ENCODE data around the gene NKD2.

Gene NKD2

GRCh38 chr5:1001406-1002270, 7.0 kb upstream of the NKD2 start:
- no peak for DNase-seq

- DNase-seq, result no peak
Measured at GRCh38 chr5:1002271-1002546, 6.4 kb upstream of the NKD2 start.

DNA sequence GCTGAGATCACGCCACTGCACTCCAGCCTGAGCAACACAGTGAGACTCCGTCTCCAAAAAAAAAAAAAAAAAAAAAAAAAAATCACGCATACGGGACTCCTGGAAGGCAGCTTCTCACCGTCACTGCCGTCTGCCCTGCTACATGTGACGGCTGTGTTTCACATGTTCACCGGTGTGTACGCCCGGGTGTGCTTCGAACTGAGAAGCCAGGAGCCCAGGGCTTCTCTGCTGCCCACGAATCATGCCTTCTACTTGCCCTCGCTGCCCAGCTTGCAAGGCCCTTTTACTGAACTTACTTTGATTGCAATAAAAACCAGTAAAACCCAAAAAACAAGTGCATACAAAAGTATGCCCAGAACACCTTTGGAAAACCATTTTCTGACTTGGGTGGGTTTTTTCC, 5.8 kb upstream of the NKD2 start:
- DNase-seq, result no peak

DNA sequence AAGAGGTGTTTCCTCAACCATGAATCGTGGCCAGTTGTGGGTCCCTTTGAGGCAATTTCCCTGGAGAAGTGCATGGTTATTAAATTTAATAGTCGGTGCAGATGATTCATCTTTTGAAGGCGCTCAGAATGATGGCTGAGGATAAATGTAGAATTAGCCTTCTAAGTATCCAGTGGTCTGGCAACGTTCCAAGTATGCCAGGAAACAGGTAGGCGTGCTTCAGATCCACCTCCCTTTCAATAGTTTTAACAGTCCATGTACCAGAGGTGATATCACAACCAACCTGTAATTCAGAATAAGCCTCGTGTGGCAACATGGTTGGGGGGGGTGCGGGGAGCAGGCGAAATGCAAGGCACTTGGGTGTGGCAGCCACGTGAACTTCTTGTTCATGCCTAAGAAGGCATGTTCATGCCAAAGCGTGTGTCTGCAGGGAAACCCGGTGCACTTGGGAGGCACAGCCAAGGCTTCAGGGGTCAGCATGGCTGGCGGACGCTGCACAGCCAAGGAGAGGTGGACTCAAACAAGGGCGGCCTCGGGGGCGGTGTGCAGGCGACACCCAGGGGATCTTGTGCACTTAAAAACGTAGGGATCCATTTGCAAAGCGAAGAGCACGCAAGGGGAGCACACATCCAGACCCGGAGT, 5.2 kb upstream of the NKD2 start:
- DNase-seq, result peak; percentile 36

- DNase-seq, result peak; percentile 61
Measured at GRCh38 chr5:1004461-1005248, 3.9 kb upstream of the NKD2 start.

GRCh38 chr5:1005249-1005851, 3.3 kb upstream of the NKD2 start:
- DNase-seq, result no peak

GRCh38 chr5:1005904-1006655, 2.5 kb upstream of the NKD2 start:
- no peak for DNase-seq

DNA sequence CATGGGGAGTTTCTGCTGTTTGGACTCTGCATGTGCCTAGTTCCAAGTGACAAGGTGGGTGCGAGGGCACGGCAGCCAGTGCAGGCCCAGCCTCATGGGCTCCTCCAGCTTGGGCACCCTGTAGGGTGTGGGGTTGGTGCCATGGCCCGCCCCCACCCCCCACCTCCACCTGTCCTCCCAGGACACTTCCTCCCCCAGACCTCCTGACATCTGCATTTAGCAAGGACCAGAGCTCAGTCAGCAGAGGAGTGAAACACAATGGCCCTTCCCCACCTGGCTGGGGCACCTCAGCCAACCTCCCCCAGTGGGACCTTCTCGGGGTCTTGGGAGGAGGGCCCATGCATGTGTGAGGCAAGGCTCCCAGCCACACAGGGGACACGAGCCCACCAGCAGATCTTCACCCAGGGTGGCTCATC, 1.9 kb upstream of the NKD2 start:
- DNase-seq, result no peak

GRCh38 chr5:1007221-1007680, 1.4 kb upstream of the NKD2 start:
- DNase-seq, result no peak

DNA sequence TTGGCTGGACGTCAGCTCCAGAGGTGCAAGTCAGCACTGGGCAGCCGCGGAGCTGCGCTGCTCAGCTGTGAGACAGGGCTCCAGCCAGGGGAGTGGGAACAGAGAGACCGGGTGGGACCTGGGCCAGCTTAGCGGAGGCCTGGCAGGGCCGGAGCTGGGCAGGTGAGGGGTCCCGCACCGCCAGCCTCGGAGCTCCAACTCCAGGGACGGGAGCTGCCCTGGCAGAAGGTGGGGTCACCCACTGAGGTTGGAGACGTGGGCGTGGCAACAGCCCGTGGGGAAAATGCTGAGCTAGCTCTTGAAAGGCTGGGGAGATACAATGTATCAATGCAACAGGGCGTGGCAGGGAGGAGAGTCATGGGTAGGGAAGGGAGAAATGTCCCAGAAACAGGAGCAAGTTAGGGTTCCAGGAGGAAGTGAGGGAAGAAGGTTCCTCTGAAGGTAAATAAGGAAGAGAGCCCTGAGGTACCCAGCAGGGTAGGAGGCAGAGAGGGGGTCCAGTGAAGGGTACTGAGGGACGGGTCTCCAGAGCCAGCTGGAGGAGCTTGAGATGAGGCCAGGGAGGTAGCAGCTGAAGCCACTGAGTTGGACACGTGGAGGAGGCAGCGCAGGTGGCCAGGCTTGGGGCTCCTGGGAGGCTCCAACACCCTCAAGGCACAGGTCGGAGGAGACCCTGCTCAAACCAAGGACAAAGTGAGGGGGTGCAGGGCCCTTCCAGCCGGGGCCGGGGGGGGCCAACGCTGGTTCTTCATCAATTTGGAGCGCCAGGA, 736 bp upstream of the NKD2 start:
- no peak for DNase-seq

DNA sequence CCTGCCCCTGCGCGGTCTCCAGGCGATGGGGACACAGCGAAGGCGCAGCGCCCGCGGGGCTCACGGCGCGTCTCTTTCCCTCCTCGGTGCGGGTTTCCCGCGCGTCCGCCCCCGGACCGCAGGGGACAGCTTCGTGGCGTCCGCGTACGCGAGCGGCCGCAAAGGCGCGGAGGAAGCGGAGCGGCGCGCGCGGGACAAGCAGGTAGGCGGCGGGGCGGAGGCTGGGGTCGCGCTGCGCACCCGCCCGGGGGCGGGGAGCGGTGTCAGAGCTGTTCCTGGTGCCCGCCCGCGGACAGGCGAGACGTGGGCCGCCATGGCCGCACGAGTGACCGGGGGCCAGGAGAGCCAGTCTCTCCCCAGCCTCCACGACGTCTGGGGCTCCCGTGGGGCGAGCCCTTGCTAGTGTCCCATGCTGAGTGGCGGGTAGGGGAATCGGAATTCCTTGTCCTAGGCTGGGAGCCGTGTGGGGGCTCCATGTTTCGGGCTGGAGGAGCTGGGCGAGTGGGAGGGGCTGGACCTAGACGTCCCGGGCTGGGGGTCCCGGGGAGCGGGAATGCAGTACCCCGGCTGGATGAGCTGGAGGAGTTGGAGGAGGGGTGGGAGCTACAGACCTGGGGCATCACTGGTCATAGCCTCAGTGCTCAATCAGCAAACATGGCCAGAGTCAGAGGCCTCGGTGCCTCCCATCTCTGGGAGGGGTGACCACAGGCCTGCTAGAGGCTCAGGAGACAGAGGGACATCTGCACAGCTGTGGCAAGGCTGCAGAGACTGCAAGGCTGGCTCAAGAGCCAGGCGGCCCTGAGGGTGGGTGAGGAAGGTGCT, 968 bp downstream of the NKD2 start:
- DNase-seq, result no peak

DNA sequence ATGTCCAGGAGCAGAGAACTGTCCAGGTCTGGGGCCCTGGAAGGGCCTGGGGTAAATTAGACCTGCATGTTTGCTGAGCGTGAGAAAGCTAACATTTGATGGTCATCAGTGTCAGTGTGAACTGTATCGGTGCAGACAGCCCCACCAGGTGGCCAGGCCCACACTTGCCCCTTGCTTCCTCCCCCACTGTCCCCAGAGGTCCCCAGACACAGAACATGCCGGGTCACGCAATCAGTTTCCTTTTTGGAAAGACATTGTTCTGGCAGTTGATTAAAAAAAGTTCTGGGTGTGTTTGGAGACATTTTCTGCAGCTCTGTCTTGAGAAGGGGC, 1.5 kb downstream of the NKD2 start:
- no peak for DNase-seq

GRCh38 chr5:1010641-1011046, 2.0 kb downstream of the NKD2 start:
- no peak for DNase-seq

DNA sequence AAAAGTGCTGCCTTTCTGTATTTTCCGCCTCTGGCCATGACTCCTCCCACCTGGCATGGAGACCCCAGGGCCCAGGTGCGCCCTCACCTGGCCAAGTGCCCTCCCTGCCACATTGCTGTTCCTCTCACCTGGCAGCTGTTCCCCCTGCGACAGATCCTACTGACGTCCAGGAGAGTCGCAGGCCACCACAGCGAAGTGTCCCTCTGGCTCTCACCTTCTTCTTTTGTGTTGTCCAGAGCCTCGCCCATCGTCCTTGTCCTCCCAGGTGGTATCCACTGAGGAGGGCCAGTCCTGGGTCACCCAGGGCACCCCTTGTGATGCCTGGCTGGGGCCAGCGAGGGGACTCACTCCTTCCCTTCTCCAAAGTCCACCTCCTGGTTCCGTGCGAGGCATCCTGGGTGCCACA, 2.6 kb downstream of the NKD2 start:
- DNase-seq, result peak; percentile 53

DNA sequence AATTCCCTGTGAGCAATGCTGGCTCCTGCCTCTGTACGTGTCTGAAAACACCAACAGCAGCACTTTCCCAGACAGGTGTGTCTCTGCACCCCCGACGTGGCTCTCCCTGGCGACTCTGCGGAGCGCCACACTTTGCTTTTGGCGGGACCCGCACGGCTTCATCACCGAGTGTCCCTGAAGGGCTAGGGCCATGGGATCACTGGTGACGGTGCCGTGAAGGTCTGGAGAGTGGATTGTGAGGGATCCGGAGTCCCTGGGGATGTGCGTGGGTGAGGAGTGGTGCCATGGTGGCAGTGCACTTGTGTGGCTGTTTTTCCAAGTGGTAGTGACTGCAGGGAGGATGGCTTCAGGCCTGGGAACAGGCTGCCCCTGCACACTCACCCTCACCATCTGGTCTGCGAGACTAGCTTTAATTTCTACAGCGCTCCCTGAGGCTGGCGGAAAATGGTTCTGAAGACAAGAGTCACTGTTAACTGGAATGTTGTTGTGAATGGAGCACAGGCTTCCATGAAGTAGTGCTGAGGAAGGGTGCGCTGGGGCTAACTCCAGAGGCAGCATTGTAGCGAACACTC, 3.2 kb downstream of the NKD2 start:
- DNase-seq, result no peak

DNA sequence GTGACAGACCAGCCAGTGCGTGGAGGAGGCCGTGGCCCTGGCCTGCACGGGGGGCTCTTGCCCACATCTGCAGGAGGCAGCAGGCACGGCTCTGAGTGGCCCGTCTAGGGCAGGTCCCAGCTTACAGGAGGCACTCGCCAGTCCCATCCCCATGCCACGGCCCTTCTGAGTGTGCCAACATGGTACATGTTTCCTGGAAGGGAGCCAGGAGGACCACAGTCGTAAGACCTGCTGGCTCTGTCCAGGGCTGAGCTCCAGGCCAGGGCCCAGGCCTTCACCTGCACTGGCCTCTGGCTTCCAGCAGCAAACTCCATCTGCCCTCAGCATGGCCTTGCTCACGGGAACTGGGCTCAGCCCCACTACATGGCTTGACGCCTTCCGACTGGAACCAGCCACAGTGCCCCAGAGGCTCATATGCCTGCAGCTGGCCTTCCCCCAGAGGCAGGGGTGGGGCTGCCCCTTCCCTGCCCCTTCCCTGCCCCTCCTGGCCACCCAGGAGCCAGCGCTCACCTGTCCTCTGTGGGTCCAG, 3.8 kb downstream of the NKD2 start:
- DNase-seq, result no peak

GRCh38 chr5:1012900-1013237, 4.3 kb downstream of the NKD2 start:
- no peak for DNase-seq

GRCh38 chr5:1013238-1013947, 4.8 kb downstream of the NKD2 start:
- no peak for DNase-seq

- DNase-seq, result no peak
Measured at GRCh38 chr5:1013948-1014301, 5.3 kb downstream of the NKD2 start.

DNA sequence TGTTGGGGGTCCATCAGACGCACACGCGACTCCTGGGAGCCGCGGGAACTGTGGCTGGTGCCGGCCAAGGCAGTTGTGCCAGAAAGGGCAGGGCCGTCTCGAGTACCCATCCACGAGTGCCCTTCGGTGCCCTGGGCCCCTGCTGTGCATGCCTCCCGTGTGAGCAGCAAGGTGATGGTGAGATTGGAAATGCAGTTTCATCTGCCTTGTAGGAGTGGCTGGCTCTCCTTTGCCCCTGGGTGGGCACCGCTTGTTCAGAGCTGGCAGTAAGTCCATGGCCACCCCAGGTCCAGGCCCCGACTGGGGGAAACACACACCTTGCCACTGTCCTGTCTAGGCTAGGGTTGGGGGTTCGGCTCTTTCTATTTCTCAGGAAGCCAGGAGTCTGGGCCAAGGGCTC, 5.7 kb downstream of the NKD2 start:
- no peak for DNase-seq

All from CD4-positive, alpha-beta T cell treated with Interleukin-17A for 4 hours (primary cell).